GM21447 (cell line): ENCODE data around the gene BBS9.
A peak's percentile ranks its signal among the peaks of the same experiment; 100 is the strongest.

Experiments
- ATAC-seq: cut with Tn5 transposase; IDR thresholded peaks from one replicate; pipeline ENCODE4 v1.9.1; 2021; ENCODE audit not compliant: unreplicated experiment

Gene BBS9

DNA sequence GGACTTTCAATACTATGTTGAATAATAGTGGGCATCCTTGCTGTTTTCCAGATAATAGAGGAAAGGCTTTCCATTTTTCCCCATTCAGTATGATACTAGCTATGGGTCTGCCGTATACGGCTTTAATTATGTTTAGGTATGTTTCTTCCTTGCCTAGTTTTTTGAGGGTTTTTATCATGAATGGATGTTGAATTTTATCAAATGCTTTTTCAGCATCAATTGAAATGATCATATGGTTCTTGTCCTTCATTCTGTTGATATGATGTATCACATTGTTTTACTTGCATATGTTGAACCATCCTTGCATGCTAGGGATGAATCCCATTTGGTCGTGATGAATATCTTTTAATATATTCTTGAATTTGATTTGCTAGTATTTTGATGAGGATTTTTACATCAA lies 11.0 kb upstream of the BBS9 start:
- no peak for ATAC-seq

DNA sequence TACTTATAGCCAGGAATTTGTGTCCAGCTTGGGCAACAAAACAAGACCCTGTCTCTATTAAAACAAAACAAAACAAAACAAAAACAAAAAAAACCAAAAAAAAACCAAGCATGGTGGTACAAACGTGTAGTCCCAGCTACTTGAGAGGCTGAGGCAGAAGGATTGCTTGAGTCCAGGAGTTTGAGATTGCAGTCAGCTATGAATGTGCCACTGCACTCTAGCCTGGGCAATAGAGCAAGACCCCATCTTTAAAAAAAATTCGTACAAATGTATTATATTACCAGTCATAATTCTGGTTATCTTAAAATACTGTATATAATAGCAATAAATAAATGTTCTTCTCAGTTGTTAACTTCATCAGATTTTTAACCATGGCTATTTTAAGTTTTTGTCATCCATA lies 2.3 kb upstream of the BBS9 start:
- no peak for ATAC-seq

DNA sequence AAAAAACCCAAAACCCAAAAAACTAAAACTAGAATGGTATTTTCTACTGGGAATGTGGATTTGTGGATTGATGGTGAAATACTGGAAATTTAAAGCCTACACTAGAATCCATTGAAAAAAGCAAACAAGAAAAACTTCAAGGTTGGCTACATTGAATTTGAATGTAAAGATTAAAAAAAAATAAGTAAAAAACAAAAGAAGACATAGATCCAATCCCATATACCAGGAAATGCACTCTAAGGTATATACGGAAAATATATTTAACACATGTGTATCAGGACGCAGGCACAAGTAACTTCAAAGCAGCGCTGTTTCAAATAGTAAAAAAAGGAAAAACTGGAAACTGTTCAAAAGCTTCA lies 754 bp upstream of the BBS9 start:
- no peak for ATAC-seq

DNA sequence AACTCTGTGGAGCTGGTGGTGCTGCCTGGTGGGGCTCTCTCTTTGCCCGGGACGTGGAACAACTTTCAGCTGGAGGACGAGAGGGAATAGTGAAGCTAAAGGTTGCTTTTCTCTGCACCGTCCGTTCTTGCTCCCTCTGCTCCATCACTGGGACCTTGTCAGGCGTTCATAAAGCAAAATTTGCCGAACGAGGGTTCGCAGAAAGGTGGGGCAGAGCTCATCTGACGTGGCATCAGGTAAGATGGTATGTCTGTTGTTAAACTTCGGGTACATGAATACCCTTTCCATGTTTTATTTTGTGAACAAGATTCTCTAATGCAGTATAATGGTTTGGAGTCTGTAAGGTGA lies 416 bp downstream of the BBS9 start:
- ATAC-seq: no peak

DNA sequence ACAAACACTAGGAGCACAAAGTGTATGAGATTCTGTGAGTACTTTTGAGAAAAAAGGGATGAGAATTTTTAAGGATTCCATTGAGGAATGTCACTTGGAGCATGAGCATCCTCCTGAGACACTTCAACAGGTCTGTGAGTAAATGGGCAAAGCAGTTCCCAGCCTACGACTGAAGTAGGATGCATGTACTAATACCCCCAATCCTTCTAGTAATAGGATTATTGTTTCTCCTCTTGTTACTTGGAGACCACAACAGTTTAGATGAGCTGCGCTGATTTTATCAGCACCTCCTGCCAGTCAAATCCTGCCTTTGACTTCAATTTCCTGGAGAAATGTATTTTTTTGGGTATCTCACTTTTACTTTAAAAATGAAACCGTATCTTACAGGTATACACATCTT lies 820 bp downstream of the BBS9 start:
- ATAC-seq: no peak

DNA sequence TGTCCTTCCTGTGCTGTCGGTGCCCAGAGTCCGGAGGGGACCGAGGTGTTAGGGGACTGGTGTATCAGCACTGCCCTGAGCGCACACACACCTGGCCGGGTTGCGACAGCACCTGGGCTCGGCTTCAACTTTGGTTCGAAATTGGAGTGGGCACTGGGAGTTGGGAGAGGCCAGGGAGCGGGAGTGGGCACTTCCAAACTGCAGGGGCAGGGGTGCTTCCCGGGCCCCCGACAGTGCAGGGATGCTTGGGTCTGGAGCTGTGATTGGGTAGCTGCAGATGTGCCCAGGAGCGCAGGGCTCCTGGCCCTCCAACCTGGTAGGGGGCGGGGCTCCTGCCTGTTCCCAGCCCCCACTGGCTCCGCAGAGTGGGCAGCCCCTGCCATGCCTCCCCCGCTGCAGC lies 7.7 kb downstream of the BBS9 start:
- ATAC-seq: no peak

DNA sequence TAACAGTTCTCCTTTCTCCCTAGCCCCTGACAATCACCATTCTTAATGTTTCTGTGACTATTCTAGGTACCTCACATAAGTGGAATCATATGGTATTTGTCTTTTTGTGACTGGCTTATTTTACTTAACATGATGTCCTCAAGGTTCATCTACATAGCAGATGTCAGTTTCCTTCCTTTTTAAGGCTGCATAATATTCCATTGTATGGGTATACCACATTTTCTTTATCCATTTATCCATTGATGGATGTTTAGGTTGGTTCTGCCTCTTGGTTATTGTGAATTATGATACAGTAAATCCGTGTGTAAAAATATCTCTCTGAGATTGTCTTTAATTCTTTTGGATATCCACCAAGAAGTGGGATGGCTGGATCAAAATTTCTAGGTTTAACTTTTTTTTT lies 13.2 kb downstream of the BBS9 start:
- ATAC-seq: no peak

DNA sequence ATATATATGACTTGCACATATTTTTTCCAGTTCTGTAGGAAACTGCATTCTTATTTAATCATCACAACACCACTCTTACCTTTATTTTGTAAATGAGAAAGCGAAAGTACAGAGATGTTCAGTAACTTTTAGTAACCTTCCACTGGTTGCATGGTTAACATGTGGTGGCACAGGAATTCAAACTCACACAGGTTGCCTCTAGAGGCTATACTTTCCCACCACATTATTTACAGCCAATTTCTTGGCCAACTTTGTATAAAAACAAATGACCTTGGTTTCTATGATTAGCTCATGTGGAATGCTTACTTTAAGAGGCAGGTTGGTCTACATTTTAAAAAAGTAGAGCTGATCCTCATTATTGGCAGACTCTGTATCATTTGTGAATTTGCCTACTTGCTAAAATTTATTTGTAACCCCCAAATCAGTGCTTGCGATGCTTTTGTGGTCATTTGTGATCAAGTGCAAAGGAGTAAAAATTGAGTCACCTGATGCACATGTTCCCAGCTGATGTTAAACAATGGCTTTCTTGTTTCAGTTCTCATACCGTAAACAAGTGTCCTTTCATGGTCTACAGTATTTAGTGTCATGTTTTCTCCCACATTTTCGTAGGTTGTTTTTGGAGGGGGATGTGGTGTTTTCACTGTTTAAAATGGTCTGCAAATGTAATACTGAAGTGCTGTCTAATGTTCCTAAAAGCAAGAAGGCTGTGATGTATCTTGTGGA lies 14.8 kb downstream of the BBS9 start:
- no peak for ATAC-seq

DNA sequence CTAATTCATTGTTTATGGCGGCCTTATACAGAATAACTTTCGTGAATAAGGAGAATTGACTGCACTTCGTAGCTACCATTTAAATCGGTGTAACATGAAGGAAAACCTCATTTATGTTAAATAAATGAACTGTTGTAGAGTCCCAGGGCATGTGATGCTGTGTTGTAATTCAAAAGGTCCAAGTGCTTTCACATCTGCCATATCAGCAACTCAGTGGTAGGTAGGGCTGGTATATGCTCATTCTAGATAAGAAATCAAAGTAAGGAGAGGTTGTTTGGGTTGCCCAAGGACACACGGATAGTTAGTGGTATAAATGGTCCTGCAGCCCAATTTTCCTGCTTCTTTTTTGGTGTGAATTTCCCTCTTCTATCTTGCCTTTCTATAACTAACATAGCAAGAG lies 15.8 kb downstream of the BBS9 start:
- no peak for ATAC-seq

DNA sequence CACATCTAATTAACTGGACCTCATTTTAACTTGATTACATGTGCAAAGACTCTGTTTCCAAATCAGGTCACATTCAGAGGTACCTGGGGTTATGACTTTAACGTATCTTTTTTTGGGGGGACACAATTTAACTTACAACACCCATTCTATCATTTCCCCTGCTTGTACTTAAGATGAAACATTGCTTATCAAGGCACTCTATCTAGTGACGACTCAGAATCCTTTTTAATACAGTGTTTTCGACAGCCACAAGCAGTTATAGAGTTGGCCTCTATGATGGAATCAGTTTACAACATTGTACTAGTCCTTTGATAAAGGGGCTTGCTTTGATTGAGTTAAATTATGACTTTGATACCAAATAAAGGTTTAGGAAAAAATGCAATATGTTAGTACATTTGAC lies 22.7 kb downstream of the BBS9 start:
- ATAC-seq: no peak

DNA sequence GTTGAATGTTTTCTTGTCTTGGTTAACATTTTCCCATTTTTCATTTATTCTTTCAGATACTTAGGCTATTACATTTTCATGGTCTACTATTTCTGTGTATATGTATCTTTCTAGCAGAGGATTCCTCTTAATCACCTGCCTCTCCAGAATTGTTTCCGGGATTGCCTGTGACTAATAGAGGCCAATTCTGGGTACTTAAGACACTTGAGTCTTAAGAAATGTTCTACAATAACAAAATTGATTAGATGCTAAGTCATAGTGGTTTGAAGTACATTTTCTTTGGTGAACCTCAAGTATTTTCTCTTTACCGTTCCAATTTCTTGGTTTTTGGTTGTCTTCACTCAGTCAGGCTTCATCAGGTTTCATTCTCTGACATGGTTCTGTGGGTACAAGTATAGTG lies 26.4 kb downstream of the BBS9 start:
- no peak for ATAC-seq

DNA sequence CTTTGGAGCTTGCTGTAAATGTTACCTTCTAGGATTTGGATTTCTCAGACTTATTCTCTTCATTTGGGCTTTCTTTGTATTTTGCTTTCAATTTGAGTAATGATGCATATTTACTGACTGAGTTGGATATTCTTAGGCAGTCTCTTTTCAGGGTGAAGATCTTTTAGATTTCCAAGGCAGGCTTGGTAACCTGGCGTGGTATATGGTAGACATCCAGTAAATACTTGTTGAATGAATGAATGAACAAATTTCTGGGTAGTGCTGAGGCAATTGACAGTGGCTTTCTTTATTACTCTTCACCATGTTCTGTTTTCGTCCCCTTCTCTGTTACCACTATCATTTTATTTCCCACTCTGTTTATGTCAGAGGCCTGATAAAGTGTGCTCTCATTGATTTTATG lies 27.1 kb downstream of the BBS9 start:
- ATAC-seq: no peak

DNA sequence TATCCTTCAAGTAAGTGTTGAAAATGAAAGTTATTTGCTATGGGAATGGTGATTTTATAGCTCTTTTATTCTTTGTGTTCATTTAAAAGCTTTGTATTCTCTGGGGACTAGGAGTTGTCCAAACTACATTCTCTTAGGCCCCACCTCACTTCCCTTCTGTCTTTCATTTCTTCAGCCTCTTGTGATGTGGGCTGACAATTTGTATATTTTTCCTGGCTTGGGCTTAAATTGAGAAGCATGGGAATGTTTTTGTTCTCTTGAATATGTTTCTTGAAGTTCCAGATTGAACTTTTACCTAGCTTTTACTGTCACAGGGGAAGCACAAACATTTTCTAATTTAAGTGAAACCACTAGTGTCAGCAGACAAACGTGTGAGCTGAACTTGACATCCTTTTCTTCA lies 27.9 kb downstream of the BBS9 start:
- no peak for ATAC-seq

DNA sequence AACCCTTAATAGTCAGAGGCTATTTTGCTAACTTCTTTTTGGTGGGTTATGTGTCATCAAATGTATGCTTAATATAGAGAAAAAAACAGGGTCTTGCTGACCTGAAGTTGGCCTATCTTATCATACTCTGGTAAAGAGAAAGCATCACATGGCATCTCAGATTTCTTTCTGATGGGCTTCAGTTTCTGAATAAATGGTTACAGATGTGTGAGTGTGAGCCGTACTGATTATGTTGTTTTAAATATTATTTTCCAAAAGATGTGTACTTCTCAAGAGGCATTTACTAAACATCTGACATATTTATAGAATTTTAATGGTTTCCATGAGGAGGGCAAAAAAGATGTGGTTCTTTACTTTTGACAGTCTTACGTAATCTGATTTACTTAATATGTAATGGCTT lies 28.4 kb downstream of the BBS9 start:
- no peak for ATAC-seq

DNA sequence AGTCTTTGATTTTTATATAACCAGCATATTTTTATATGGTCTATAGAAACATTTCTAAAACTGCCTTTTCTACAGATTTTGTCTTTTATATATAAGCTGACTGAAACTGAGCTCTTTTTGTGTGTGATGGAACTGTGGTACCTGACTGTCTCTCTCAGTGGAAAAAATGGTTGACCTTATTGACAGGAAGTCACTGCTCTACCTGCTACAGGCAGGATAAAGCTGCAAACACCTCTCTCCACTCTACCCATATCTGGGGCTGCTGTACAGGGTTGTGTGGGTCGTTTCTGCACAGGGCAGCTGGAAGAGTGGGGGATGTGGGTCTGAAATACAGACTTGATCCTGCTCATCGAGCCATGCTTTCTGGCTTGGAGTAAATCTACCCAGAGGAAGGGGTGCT lies 48.5 kb downstream of the BBS9 start:
- no peak for ATAC-seq

DNA sequence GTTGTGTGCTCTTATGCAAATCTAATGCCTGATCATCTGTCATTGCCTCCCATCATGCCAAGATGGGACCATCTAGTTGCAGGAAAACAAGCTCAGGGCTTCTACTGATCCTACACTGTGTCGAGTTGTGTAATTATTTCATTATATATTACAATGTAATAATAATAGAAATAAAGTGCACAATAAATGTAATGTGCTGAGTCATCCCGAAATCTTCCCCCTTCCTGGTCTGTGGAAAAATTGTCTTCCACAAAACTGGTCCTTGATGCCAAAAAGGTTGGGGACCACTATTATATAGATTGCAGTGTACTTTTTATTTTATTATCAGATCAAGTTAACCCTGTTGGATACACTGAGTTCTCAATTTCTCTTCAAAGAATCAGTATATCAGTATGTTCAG lies 50.2 kb downstream of the BBS9 start:
- ATAC-seq: no peak

DNA sequence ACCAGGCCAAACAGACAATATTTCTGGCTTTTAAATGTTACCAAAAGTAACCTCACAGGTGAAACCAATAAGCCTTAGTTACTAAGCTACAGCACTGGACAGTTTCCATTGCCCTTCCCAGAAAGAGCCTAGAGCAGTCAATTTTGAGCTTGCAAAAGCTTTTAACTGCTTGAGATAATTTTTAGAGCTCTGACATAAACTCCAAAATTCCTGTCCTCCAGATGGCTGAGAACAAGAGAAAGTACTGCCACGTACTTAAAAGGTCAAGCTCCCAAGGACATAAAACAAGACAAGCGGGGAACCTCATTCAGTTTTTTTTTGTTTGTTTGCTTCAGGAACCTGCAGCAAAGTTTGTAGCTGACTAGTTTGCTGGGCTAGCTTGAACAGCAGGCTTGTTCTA lies 54.1 kb downstream of the BBS9 start:
- ATAC-seq: no peak

DNA sequence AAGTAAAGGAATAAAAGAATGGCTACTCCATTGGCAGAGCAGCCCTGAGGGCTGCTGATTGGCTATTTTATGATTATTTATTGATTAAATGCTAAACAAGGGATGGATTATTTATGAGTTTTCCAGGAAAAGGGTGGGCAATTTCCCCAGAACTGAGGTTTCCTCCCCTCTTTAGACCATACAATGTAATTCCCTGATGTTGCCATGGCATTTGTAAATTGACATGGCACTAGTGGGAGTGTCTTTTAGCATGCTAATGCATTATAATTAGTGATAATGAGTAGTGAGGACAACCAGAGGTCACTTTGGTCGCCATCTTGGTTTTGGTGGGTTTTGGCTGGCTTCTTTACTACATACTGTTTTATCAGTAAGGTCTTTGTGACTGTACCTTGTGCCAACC lies 55.5 kb downstream of the BBS9 start:
- no peak for ATAC-seq

DNA sequence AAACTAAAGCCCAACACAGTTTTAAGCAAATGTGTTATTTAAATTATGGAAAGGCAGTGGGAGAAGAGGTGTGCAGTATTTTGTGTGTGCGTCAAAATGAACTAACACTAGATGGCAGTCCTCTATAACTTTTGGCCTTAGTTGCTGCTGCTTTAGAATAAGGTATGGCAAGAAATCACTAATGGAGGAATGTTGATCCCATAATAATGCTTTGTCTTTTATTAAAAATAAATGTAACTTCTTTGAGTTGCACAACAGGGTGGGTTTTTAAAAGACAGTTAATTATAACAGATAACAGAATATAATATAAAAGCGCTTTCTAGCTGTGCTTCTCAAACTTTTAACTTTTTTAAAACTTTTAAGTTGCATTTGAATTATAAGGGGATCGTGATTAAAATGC lies 56.4 kb downstream of the BBS9 start:
- ATAC-seq: no peak

DNA sequence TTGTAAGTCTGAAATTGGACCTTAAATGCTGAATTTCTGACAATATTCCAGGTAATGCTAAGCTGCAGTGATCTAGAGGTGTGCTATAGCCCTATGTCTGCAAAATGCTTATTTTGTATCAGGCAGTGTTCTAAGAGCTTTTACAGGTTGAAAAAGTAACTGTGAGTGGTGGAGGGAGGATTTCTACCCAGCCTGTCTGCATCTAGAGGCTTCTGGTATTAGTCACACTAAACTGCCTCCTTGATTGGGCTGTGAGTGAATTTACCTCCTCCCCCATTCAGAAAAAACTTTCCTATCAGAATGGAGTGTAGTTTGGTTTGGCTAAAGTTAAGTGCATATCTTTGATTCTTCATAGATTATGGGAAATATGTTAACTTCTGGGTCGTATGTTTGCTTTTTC lies 56.8 kb downstream of the BBS9 start:
- no peak for ATAC-seq

DNA sequence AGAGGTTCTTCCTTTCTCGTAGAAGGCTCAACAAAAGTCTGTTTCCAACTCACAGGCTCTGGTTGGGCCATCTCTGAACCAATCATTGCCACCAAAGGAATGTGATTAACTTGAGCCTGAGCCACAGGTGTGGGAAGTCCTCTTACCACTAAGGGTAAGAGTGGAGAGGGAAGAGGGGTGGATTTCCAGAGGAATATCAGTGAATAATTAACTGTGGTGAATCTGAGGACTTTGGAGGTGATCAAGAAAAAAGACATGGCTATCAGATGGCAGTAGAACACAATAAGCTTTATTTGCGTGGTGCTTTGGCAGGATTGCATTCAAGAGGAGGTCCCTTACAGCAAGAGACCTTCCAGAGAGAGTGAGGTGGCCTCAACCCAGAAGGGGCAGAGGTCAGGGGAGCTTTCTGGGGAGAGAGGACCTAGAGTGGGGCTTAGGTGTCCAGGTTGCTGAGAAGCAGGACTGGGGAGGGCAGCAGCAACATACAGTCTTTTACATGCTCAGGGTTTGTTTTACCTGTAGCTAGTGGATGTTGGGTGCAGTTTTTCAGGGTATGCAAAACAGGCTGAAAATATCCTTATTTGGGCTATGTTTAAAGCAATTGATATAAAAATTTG lies 61.4 kb downstream of the BBS9 start:
- peak; percentile 20 for ATAC-seq

DNA sequence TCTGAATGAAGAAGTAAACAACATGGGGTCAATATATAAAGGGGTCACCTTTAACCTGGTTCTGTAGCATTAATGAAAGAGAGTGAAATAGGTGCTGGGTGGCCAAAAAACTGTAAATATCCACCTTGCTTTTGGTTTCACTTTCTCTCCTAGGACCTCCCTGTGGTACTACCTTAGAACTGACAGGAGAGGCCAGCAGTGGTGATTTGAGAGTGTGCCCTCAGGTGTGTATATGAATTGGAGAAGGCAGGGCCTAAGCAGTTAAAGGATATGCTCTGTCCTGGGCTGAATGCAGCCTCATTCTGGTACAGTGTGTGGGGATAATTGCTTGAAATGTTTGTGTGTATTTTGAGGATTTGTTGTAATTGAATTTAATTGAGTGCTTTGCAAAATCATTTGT lies 62.0 kb downstream of the BBS9 start:
- ATAC-seq: peak; percentile 75

DNA sequence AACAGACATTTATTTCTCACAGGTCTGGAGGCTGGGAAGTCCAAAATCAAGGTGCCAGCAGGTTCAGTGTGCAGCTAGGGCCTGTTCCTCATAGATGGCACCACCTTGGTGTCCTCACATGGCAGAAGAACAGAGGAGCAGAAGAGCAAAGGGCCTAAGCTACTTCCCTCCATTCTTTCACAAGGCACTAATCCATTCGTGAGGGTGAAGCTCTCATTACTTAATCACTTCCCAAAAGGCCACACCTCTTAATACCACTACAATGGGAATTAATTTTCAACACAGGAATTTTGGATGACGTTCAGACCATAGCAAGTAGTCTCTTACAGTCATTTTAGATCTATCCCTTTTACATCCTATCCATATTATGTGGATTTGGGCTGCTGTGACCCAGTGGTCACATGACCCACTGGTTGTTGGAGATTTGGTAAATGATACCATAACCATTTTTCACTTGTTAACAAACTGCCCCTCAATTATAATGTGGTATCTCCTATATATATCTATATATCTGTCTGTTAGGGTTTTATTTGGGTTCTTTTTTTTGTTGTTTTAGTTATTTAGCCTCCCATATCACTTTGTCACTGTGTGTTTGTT lies 63.4 kb downstream of the BBS9 start:
- no peak for ATAC-seq
